ENCODE data around the gene GALC. TPM values are rescaled to one million over a fixed set of nuclear protein-coding genes. Genes with fewer than 3 reads are reported as not detected.

Gene GALC
- polyA plus RNA-seq, 1 donor from 2014 or later = 42.6 TPM

GRCh38 chr14:87996291-87996592 is 3.3 kb upstream of the GALC start:
- Histone ChIP-seq H3K36me3 (ENCODE audit: insufficient read depth, low read length) (no peaks in the 10 kb centered on the region), H3K4me2 (ENCODE audit: low read length) (no peak overlapping the region), H3K9ac (ENCODE audit: low read length) (no peak overlapping the region), H2AFZ (ENCODE audit: low read depth, low read length) (no peak overlapping the region), H4K20me1 (ENCODE audit: insufficient read depth) (no peaks in the 10 kb centered on the region), H3K9me2 (ENCODE audit: insufficient read depth, low read length) (no peaks in the 10 kb centered on the region), H3K27ac (ENCODE audit: low read length) (no peak overlapping the region), H3K27me3 (ENCODE audit: insufficient read depth, low read depth, low read length) (no peaks in the 10 kb centered on the region), H3K4me3 (ENCODE audit: low read length) (no peak overlapping the region), H3F3A (ENCODE audit: insufficient read depth, low read length, poor library complexity, severe bottlenecking) (no peaks in the 10 kb centered on the region), H3K9me3 (ENCODE audit: low read length) (no peaks in the 10 kb centered on the region), H3K79me2 (replicated peaks; ENCODE audit: insufficient read depth, low read length) (no peaks in the 10 kb centered on the region)
- TF ChIP-seq EZH2 (IDR thresholded peaks at IDR 0.05; ENCODE audit: borderline replicate concordance, insufficient read depth, low read length, poor library complexity, severe bottlenecking) = no peak
- TF ChIP-seq, protein P1, sequence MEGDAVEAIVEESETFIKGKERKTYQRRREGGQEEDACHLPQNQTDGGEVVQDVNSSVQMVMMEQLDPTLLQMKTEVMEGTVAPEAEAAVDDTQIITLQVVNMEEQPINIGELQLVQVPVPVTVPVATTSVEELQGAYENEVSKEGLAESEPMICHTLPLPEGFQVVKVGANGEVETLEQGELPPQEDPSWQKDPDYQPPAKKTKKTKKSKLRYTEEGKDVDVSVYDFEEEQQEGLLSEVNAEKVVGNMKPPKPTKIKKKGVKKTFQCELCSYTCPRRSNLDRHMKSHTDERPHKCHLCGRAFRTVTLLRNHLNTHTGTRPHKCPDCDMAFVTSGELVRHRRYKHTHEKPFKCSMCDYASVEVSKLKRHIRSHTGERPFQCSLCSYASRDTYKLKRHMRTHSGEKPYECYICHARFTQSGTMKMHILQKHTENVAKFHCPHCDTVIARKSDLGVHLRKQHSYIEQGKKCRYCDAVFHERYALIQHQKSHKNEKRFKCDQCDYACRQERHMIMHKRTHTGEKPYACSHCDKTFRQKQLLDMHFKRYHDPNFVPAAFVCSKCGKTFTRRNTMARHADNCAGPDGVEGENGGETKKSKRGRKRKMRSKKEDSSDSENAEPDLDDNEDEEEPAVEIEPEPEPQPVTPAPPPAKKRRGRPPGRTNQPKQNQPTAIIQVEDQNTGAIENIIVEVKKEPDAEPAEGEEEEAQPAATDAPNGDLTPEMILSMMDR (IDR thresholded peaks at IDR 0.05; ENCODE audit: poor library complexity, severe bottlenecking) = no peak
- TF ChIP-seq MXI1 (conservative IDR thresholded peaks at IDR 0.05; ENCODE audit: poor library complexity, severe bottlenecking) = no peak
- TF ChIP-seq SMC3 (conservative IDR thresholded peaks at IDR 0.05; ENCODE audit: poor library complexity) = no peak
- TF ChIP-seq RAD21 (conservative IDR thresholded peaks at IDR 0.05) = no peak
- TF ChIP-seq EP300 (conservative IDR thresholded peaks at IDR 0.05; ENCODE audit: poor library complexity, severe bottlenecking) = no peak
- no peak for TF ChIP-seq POLR2AphosphoS5 (IDR thresholded peaks at IDR 0.05)
- TF ChIP-seq TAF1 (IDR thresholded peaks at IDR 0.05; ENCODE audit: low read depth) = no peak
- no peak for TF ChIP-seq REST (IDR thresholded peaks at IDR 0.05; ENCODE audit: borderline replicate concordance)

DNA sequence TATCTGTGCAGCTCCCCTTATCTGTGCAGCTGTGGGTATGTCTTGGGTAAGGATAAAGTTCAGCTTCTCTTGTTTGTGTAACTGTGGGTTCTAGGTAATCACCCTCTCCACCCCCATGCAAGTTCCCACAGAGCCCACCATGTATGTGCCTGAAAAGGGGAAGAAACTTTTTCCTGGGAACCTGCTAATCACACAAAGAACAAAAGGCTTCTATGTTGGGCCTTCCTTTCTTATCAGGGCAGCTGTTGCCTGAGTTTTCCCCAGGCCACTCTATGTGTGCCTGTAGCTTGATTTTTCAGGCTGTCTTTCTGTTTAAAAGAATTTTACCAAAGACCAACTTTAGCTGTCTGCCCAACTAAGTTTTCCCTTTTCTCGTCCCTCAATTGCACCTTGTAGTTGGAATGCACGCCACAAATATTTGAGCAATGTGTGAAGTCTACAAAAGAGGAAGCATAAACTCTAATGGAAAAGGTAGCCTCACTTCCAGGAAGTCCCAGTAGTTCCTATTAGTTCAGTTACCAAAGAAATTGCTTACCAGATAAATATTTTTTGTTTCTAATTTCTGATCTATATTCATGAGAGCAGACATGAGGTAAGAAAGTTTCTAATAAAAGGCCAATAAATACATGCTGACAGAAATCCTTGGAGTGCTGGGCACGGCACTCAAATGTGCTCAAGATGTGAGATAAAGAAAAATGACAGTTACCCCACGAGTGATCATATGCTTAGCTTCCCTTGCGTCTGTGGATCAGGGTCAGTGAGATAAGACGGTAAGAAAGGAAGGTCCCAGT is 2.7 kb upstream of the GALC start:
- H3F3A ChIP-seq (ENCODE audit: insufficient read depth, low read length, poor library complexity, severe bottlenecking) = no peaks in the 10 kb centered on the region

More for the DNA sequence above, 2.7 kb upstream of the GALC start:
- no peak overlapping the region for H3K4me2 ChIP-seq (ENCODE audit: low read length)
- no peak overlapping the region for H2AFZ ChIP-seq (ENCODE audit: low read depth, low read length)
- no peaks in the 10 kb centered on the region for H3K9me2 ChIP-seq (ENCODE audit: insufficient read depth, low read length)
- no peak overlapping the region for H3K9ac ChIP-seq (ENCODE audit: low read length)
- no peaks in the 10 kb centered on the region for H3K9me3 ChIP-seq (ENCODE audit: low read length)
- no peak overlapping the region for H3K27ac ChIP-seq (ENCODE audit: low read length)
- H3K4me3 ChIP-seq (ENCODE audit: low read length) = no peak overlapping the region
- no peaks in the 10 kb centered on the region for H4K20me1 ChIP-seq (ENCODE audit: insufficient read depth)
- H3K36me3 ChIP-seq (ENCODE audit: insufficient read depth, low read length) = no peaks in the 10 kb centered on the region
- no peak for TF ChIP-seq SMC3 (conservative IDR thresholded peaks at IDR 0.05; ENCODE audit: poor library complexity)
- TF ChIP-seq REST (IDR thresholded peaks at IDR 0.05; ENCODE audit: borderline replicate concordance) = no peak
- no peak for TF ChIP-seq POLR2AphosphoS5 (IDR thresholded peaks at IDR 0.05)
- TF ChIP-seq EZH2 (IDR thresholded peaks at IDR 0.05; ENCODE audit: borderline replicate concordance, insufficient read depth, low read length, poor library complexity, severe bottlenecking) = no peak
- no peak for TF ChIP-seq TAF1 (IDR thresholded peaks at IDR 0.05; ENCODE audit: low read depth)
- no peaks in the 10 kb centered on the region for H3K27me3 ChIP-seq (ENCODE audit: insufficient read depth, low read depth, low read length)
- H3K79me2 ChIP-seq (replicated peaks; ENCODE audit: insufficient read depth, low read length) = no peaks in the 10 kb centered on the region
